ENCODE results near the gene C1GALT1. TPM values are rescaled to one million over a fixed set of nuclear protein-coding genes. Genes with fewer than 3 reads are reported as not detected.
A peak's percentile ranks its signal among the peaks of the same experiment; 100 is the strongest.

C1GALT1 gene
- total and polyA plus RNA-seq, 12 donors, result 6.2 to 31.9 (median 19.7) TPM

DNA sequence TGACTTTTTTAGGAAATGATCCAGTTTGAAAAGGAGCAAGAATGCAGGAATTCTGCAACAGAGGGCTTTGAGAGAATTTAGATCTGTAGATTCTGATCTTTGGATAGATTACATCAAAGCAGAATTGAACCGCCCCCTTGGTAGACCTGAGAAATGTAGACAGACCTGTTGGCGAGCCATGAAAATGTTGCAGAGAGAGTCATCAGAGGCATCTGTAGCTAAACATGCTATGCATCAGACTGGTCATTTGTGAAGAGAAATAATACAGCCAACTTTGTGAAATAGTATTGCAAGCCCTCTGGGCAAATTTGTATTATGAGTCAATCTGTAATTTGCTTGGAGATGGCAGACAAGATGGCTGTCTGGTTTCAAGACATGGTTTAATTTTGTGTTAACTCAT, 4.3 kb upstream of the C1GALT1 start:
- intact Hi-C loops (cut with DNase I), result no loop called here
- peaks cover 0 to 14% (median 0%) of the 10 kb centered on the region in 11 donors for H3K9me3 ChIP-seq
- no peaks in the 10 kb centered on the region for H3K36me3 ChIP-seq
- ATAC-seq (no peak), DNase-seq (no peak)
- H3K27me3 ChIP-seq, result no peaks in the 10 kb centered on the region
- TF ChIP-seq, protein P1, sequence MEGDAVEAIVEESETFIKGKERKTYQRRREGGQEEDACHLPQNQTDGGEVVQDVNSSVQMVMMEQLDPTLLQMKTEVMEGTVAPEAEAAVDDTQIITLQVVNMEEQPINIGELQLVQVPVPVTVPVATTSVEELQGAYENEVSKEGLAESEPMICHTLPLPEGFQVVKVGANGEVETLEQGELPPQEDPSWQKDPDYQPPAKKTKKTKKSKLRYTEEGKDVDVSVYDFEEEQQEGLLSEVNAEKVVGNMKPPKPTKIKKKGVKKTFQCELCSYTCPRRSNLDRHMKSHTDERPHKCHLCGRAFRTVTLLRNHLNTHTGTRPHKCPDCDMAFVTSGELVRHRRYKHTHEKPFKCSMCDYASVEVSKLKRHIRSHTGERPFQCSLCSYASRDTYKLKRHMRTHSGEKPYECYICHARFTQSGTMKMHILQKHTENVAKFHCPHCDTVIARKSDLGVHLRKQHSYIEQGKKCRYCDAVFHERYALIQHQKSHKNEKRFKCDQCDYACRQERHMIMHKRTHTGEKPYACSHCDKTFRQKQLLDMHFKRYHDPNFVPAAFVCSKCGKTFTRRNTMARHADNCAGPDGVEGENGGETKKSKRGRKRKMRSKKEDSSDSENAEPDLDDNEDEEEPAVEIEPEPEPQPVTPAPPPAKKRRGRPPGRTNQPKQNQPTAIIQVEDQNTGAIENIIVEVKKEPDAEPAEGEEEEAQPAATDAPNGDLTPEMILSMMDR (IDR thresholded peaks at IDR 0.05), result no peak
- no peak overlapping the region for H3K4me3 ChIP-seq
- 97% methylated on average over 2 of the region's 2 CpGs for WGBS, 2 donors
- H3K4me1 ChIP-seq, result peaks cover 0 to 22% (median 5%) of the 10 kb centered on the region in 9 donors
- H3K27ac ChIP-seq, result no peak overlapping the region

DNA sequence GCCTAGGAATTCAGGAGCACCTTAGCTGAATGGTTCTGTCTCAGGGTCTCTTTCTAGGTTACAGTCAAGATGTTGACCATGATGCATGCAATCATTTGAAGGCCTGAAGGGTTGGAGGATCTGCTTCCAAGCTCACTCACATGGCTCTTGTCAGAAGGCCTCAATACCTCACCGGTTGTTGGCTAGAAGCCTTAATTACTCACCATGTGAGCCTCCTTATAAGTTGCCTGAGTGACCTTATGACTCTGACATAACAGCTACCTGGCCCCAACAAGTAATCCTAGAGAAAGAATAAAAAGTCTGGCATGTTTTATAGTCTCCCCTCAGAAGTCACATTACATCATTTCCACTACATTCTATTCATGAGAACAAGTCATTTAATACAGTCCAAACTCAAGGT, 3.4 kb upstream of the C1GALT1 start:
- Histone ChIP-seq H3K27ac (no peak overlapping the region), H3K27me3 (no peaks in the 10 kb centered on the region), H3K4me1 (peaks cover 0 to 29% (median 9%) of the 10 kb centered on the region in 9 donors), H3K36me3 (no peaks in the 10 kb centered on the region), H3K9me3 (peaks cover 0 to 12% (median 0%) of the 10 kb centered on the region in 11 donors), H3K4me3 (no peak overlapping the region)
- 86 to 94% methylated on average over 1 of the region's 1 CpG for WGBS, 2 donors
- TF ChIP-seq, protein P1 (IDR thresholded peaks at IDR 0.05), result no peak
- no peak for ATAC-seq
- intact Hi-C loops (cut with DNase I), result no loop called here
- no peak for DNase-seq

DNA sequence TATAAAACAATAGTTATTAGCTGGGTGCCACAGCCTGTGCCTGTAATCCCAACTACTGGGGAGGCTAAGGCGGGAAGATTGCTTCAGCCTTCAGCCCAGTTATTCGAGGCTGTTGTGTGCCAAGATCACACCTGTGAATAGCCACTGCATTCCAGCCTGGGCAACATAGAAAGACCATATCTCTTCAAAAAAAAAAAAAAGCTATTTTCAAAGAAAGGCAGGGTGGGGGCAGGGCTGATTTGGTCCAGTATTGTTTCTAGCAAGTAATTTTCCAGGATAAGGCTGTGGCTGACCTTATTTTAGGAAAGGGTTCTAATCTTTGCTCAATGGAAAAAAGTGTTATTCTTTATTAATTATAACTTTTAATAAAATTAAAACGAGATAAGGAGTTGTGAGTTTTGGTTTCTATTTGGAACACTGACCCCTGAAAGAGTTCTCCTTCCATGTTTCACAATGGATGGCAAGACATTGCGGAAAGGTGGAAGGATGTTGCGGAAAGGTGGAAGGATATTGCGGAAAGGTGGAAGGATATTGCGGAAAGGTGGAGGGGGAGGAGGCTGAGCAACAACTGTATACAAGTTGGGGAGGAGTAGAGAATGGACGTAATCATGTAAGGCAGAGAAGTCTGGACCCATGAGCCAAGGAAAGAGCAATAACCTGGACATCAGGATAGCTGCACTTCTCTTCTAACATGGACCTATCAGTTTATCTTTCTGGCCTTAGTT, 1.5 kb upstream of the C1GALT1 start:
- peak overlapping the region in 6 of 10 donors; percentile 92 to 98 (median 96) for H3K27ac ChIP-seq
- intact Hi-C loops (cut with DNase I), result loop anchor here in 4 of 10 donors (5.0 kb wide), 3 partner anchors 76 to 461 kb away; partner anchors contain the start of gene UMAD1 (in 1 of the 4)
- 90 to 92% methylated on average over 8 of the region's 8 CpGs for WGBS, 2 donors
- no peaks in the 10 kb centered on the region for H3K9me3 ChIP-seq
- no peak for DNase-seq
- H3K36me3 ChIP-seq, result peaks cover 0 to 5% (median 0%) of the 10 kb centered on the region in 9 donors
- TF ChIP-seq, protein P1 (IDR thresholded peaks at IDR 0.05), result no peak
- ATAC-seq, result no peak
- H3K4me3 ChIP-seq, result peak overlapping the region in 7 of 10 donors; percentile 83 to 96 (median 94)
- no peaks in the 10 kb centered on the region for H3K27me3 ChIP-seq
- H3K4me1 ChIP-seq, result peaks cover 0 to 47% (median 25%) of the 10 kb centered on the region in 9 donors

DNA sequence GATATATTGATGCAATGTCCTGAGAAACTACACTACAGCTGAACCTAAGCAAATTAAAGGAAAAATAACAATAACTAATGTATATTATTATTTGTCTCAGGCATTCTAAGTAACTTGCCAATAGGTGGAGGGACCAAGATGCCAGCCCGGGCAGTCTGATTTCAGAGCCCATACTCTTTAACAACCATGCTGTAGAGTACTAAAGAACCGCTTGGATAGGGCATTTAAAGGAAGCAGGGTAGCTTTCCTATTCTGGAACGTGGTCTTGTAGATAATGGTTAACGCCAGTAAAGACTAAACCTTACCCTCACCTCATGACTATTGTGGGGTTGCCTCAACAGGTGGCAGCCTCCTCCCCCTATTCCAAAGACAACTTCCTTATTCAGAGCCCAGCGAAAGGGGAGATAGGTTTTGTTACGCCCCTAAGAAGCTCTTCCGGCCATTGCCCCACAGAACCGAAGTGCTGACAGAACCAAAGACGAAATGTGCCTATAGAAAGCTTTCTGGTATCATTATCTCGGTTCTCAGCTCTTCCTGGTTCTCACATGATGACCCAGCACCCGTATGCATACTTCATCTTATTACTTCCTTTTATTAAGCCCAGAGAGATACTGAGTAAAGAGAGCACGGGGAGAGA, 707 bp upstream of the C1GALT1 start:
- Histone ChIP-seq H3K27ac (peak overlapping the region; percentile 46 to 99 (median 96)), H3K4me3 (peak overlapping the region; percentile 58 to 98 (median 93)), H3K9me3 (no peaks in the 10 kb centered on the region), H3K36me3 (peaks cover 0 to 5% (median 0%) of the 10 kb centered on the region in 9 donors), H3K27me3 (no peaks in the 10 kb centered on the region), H3K4me1 (peaks cover 0 to 43% (median 25%) of the 10 kb centered on the region in 9 donors)
- ATAC-seq, result peak; percentile 6 to 51 (median 38)
- peak in 1 of 2 donors; percentile 20 for DNase-seq
- WGBS, 2 donors, result 0 to 2% methylated on average over 12 of the region's 12 CpGs
- intact Hi-C loops (cut with DNase I), result loop anchor here in 4 of 10 donors (5.0 kb wide), 3 partner anchors 76 to 461 kb away; partner anchors contain the start of gene UMAD1 (in 1 of the 4)
- TF ChIP-seq, protein P1 (IDR thresholded peaks at IDR 0.05), result peak in 1 of 9 donors; percentile 5

Data from heart right ventricle (tissue), 16 donors.